PFSK-1 (cell line): Measurements from ENCODE around the gene TRIM29.

Experiments
- FOXP2 ChIP-seq: optimal IDR thresholded peaks from 2 replicates; pipeline ENCODE3; 2011; ENCODE audit warnings: borderline replicate concordance, control low read depth, inconsistent platforms; ENCODE audit not compliant: insufficient read depth; ENCODE audit errors: extremely low read length, extremely low read depth
- POLR2AphosphoS5 ChIP-seq: IDR thresholded peaks from 2 replicates; pipeline ENCODE4 v1.6.1; 2012; ENCODE audit warnings: low read depth, mild to moderate bottlenecking, control low read depth, low read length, moderate library complexity
- SIN3A ChIP-seq: IDR thresholded peaks from 2 replicates; pipeline ENCODE4 v1.6.1; 2012; ENCODE audit warnings: mild to moderate bottlenecking, low read length, moderate library complexity, borderline replicate concordance; ENCODE audit not compliant: insufficient read depth
- TAF1 ChIP-seq: IDR thresholded peaks from 2 replicates; pipeline ENCODE4 v1.6.1; 2012; ENCODE audit warnings: low read length, control low read depth, borderline replicate concordance; ENCODE audit not compliant: insufficient read depth
- TF ChIP-seq, protein P1 (sequence below), 2 experiments: IDR thresholded peaks; 2 replicates each; pipeline versions ENCODE4 v1.6.1 to v1.8.0; 2011 to 2012; ENCODE audit warnings: low read depth in 2 of 2, low read length in 2 of 2, control low read depth in 1 of 2, inconsistent platforms in 1 of 2, mild to moderate bottlenecking in 1 of 2, moderate library complexity in 1 of 2; ENCODE audit not compliant: insufficient read depth in 1 of 2

GRCh38 chr11:120091701-120092100 lies 46.2 kb downstream of the TRIM29 start:
- TF ChIP-seq TAF1 (no peak), POLR2AphosphoS5 (no peak), FOXP2 (no peak), SIN3A (no peak)
- TF ChIP-seq, protein P1, sequence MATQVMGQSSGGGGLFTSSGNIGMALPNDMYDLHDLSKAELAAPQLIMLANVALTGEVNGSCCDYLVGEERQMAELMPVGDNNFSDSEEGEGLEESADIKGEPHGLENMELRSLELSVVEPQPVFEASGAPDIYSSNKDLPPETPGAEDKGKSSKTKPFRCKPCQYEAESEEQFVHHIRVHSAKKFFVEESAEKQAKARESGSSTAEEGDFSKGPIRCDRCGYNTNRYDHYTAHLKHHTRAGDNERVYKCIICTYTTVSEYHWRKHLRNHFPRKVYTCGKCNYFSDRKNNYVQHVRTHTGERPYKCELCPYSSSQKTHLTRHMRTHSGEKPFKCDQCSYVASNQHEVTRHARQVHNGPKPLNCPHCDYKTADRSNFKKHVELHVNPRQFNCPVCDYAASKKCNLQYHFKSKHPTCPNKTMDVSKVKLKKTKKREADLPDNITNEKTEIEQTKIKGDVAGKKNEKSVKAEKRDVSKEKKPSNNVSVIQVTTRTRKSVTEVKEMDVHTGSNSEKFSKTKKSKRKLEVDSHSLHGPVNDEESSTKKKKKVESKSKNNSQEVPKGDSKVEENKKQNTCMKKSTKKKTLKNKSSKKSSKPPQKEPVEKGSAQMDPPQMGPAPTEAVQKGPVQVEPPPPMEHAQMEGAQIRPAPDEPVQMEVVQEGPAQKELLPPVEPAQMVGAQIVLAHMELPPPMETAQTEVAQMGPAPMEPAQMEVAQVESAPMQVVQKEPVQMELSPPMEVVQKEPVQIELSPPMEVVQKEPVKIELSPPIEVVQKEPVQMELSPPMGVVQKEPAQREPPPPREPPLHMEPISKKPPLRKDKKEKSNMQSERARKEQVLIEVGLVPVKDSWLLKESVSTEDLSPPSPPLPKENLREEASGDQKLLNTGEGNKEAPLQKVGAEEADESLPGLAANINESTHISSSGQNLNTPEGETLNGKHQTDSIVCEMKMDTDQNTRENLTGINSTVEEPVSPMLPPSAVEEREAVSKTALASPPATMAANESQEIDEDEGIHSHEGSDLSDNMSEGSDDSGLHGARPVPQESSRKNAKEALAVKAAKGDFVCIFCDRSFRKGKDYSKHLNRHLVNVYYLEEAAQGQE (IDR thresholded peaks at IDR 0.05; ENCODE audit: insufficient read depth in 1 of 2, low read depth in 2 of 2, low read length in 2 of 2): no peak
